ENCODE measurements around the gene SDCBP2.

DNA sequence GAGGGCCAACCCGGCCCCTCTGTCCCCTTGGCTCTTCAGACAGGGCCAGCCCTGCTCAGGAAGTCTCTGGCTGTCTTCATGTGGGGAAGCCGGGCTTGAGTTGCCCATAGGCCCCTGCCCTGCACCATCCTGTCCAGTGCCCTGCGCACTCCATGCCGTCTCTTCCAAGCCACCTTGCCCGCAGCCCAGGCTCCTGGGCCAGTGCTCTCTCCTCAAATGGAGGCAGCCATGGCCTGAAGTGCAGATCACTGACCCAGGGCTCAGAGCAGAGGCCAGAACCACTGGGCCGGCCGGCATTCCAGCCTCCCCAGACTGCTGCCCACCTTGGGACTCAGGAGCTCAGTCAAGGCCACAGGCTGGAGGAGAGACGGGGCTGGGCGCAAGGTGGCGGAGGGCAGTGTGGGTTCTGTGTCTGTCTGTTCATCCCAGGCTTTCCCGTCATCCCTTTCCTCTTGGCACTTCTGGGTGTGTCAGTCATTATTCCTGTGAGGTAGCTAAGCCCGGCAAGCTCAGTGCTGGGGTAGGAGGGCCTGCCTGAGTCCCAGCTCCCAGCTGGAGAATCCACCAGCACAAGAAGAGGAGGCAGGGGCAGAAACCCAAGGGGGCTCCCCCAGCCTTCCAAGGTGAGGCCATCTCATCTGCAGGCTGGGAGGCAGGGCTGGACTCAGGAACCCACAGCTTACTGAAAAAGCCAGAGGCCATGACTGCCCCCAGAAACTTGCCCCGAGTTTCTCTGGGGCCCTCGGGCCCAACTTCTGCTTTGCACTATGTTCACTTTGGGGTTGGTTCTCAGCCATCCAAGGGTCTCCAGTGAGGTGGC is 22.4 kb downstream of the SDCBP2 start:
- TF ChIP-seq POLR2A (IDR thresholded peaks at IDR 0.05; ENCODE audit: low read depth, low read length): no peak
- TF ChIP-seq POLR2AphosphoS5 (IDR thresholded peaks at IDR 0.05; ENCODE audit: low read depth, low read length): no peak
- no peak for TF ChIP-seq TAF1 (IDR thresholded peaks at IDR 0.05; ENCODE audit: low read depth, low read length)
- TF ChIP-seq SPI1 (IDR thresholded peaks at IDR 0.05; ENCODE audit: low read depth, low read length): no peak
- TF ChIP-seq PAX5 (IDR thresholded peaks at IDR 0.05; ENCODE audit: insufficient read depth, low read length, severe bottlenecking): no peak
